IMR-90 (cell line): ENCODE data around the gene ILF2. TPM values are rescaled to one million over a fixed set of nuclear protein-coding genes. Genes with fewer than 3 reads are reported as not detected.
"Not testable (repeated sequence)": the region's sequence is repeated elsewhere in the genome, so short reads cannot be mapped to it uniquely, and the experiment has no call there.

Experiments
- ATAC-seq: fragments of 200-7000 bp; cut with Tn5 transposase; 2 replicates; pipeline ENCODE4 v1.9.1; 2020; ENCODE audit warnings: low read depth, mild to moderate bottlenecking, moderate library complexity
- BruUV-seq: library from RNA; stranded (reverse); fragments of 400-500 nt; replicated peaks from 2 replicates; lab custom pipeline; 2021; lab: Mats Ljungman, UMichigan
- CTCF ChIA-PET: fragments of 300-600 bp; formaldehyde crosslinking; extraction: SDS; loops from one replicate; lab custom pipeline; 2021; ENCODE audit warnings: antibody characterized with exemption; lab: Yijun Ruan, JAX
- POLR2A ChIA-PET: fragments of 300-600 bp; sonication (Branson Sonifier 250); formaldehyde crosslinking; loops from one replicate; lab custom pipeline; 2022; ENCODE audit warnings: antibody characterized with exemption; ENCODE audit not compliant: unreplicated experiment; lab: Charles Lee
- DNase-seq: peaks from one replicate; pipeline ENCODE4 v3.0.0; 2013
- H2AFZ ChIP-seq: replicated peaks from 2 replicates; pipeline ENCODE3; 2013; ENCODE audit warnings: low read length, mild to moderate bottlenecking; ENCODE audit not compliant: poor library complexity
- H2AK5ac ChIP-seq: 2 replicates; pipeline ENCODE4 v1.6.1; 2013; ENCODE audit warnings: low read depth, low read length, inconsistent platforms
- H2AK9ac ChIP-seq: replicated peaks from 2 replicates; pipeline ENCODE3; 2013; ENCODE audit warnings: mild to moderate bottlenecking, low read depth, low read length, moderate library complexity; ENCODE audit not compliant: poor library complexity
- H2BK120ac ChIP-seq: 2 replicates; pipeline ENCODE4 v1.6.1; 2013; ENCODE audit warnings: low read depth, low read length, inconsistent platforms
- H2BK15ac ChIP-seq: 3 replicates; pipeline ENCODE4 v1.6.1; 2013; ENCODE audit warnings: low read depth, low read length, inconsistent platforms
- H2BK20ac ChIP-seq: 2 replicates; pipeline ENCODE4 v1.6.1; 2013; ENCODE audit warnings: low read depth, mild to moderate bottlenecking, inconsistent platforms, low read length, moderate library complexity
- H2BK5ac ChIP-seq: 2 replicates; pipeline ENCODE4 v1.6.1; 2013; ENCODE audit warnings: mild to moderate bottlenecking, low read depth, low read length, inconsistent platforms; ENCODE audit not compliant: poor library complexity, severe bottlenecking
- H3K14ac ChIP-seq: replicated peaks from 2 replicates; pipeline ENCODE4 v1.6.1; 2013; ENCODE audit warnings: low read depth, low read length, inconsistent platforms
- H3K18ac ChIP-seq: 2 replicates; pipeline ENCODE4 v1.6.1; 2013; ENCODE audit warnings: low read depth, low read length, control low read depth
- H3K23ac ChIP-seq: 2 replicates; pipeline ENCODE4 v1.6.1; 2013; ENCODE audit warnings: low read depth, low read length, inconsistent platforms
- H3K27ac ChIP-seq: 2 replicates; pipeline ENCODE4 v1.5.1; 2013; ENCODE audit warnings: mild to moderate bottlenecking, control low read depth, low read length; ENCODE audit not compliant: insufficient read depth
- H3K27me3 ChIP-seq: 2 replicates; pipeline ENCODE4 v1.6.1; 2013; ENCODE audit warnings: low read length; ENCODE audit not compliant: control insufficient read depth, insufficient read depth
- H3K36me3 ChIP-seq: 2 replicates; pipeline ENCODE4 v1.6.1; 2013; ENCODE audit warnings: low read length, mixed read lengths; ENCODE audit not compliant: control insufficient read depth, insufficient read depth
- H3K4ac ChIP-seq: 2 replicates; pipeline ENCODE4 v1.6.1; 2013; ENCODE audit warnings: low read depth, low read length, inconsistent platforms
- H3K4me1 ChIP-seq: 2 replicates; pipeline ENCODE4 v1.6.1; 2013; ENCODE audit warnings: low read length, mixed read lengths; ENCODE audit not compliant: control insufficient read depth, insufficient read depth
- H3K4me2 ChIP-seq: 2 replicates; pipeline ENCODE4 v1.6.1; 2013; ENCODE audit warnings: low read depth, mild to moderate bottlenecking, control low read depth, low read length, moderate library complexity
- H3K4me3 ChIP-seq: 2 replicates; pipeline ENCODE4 v1.5.1; 2013; ENCODE audit warnings: low read depth, mild to moderate bottlenecking, control low read depth, low read length, moderate library complexity; ENCODE audit not compliant: insufficient read depth
- H3K56ac ChIP-seq: 2 replicates; pipeline ENCODE4 v1.6.1; 2013; ENCODE audit warnings: low read length, inconsistent platforms; ENCODE audit not compliant: insufficient read depth; ENCODE audit errors: extremely low read depth
- H3K79me1 ChIP-seq, 2 experiments: 2 replicates each; pipeline ENCODE4 v1.6.1; 2013; ENCODE audit warnings: low read length in 2 of 2, inconsistent platforms in 1 of 2, low read depth in 1 of 2
- H3K9ac ChIP-seq: 2 replicates; pipeline ENCODE4 v1.6.1; 2013; ENCODE audit warnings: low read depth, low read length, control low read depth
- H3K9me1 ChIP-seq: 2 replicates; pipeline ENCODE4 v1.6.1; 2013; ENCODE audit warnings: low read length, inconsistent platforms; ENCODE audit not compliant: insufficient read depth
- H3K9me3 ChIP-seq: 2 replicates; pipeline ENCODE4 v1.6.1; 2013; ENCODE audit warnings: low read length; ENCODE audit not compliant: control insufficient read depth, insufficient read depth
- H4K20me1 ChIP-seq: 2 replicates; pipeline ENCODE4 v1.6.1; 2013; ENCODE audit warnings: low read length, inconsistent platforms; ENCODE audit not compliant: insufficient read depth
- H4K5ac ChIP-seq: 2 replicates; pipeline ENCODE4 v1.6.1; 2013; ENCODE audit warnings: mild to moderate bottlenecking, low read depth, low read length, control low read depth
- H4K8ac ChIP-seq, 2 experiments: 2 replicates each; pipeline ENCODE4 v1.6.1; 2013; ENCODE audit warnings: low read depth in 2 of 2, low read length in 2 of 2, control low read depth in 1 of 2, inconsistent platforms in 1 of 2
- H4K91ac ChIP-seq: 2 replicates; pipeline ENCODE4 v1.6.1; 2013; ENCODE audit warnings: low read depth, low read length, inconsistent platforms; ENCODE audit not compliant: insufficient read depth
- WGBS, 2 experiments: methylation state at CpG; one replicate each; pipeline versions ENCODE4 v1.1.5 to v1.1.7; 2013; ENCODE audit warnings: missing lambda C conversion rate in 2 of 2; ENCODE audit not compliant: insufficient read length in 1 of 2; ENCODE audit errors: extremely low coverage in 2 of 2; 5-methylcytosine and 5-hydroxymethylcytosine counted together
- dilution Hi-C: fragments of 300-500 bp; cut with HindIII; formaldehyde crosslinking; loops from one replicate; pipeline ENCODE4 v1.14.3; 2018; ENCODE audit warnings: low sequenced_read_pairs; ENCODE audit not compliant: unreplicated experiment
- in situ Hi-C: fragments of 300-500 bp; cut with MboI; formaldehyde crosslinking; loops from 3 replicates; pipeline ENCODE4 v1.14.3; 2019; ENCODE audit warnings: low sequenced_read_pairs, inconsistent platforms, mixed read lengths
- intact Hi-C: fragments of 100-400 bp; cut with micrococcal nuclease; formaldehyde crosslinking; loops from 2 replicates; pipeline ENCODE4 v1.10.0; 2022
- polyA plus RNA-seq, 3 experiments: library from polyadenylated mRNA; depleted of rRNA; stranded (reverse); fragments of >200 nt; gene quantifications; 2 replicates each; pipeline ENCODE4 v1.2.3, GENCODE V29; 2012; ENCODE audit warnings: low replicate concordance in 1 of 3
- total RNA-seq: library from RNA; depleted of rRNA; stranded (reverse); fragments of >200 nt; gene quantifications from 2 replicates; pipeline ENCODE4 v1.2.3, GENCODE V29; 2012
- TF ChIP-seq, protein P1 (sequence below): conservative IDR thresholded peaks from 2 replicates; pipeline ENCODE4 v1.5.1; 2012; ENCODE audit warnings: mild to moderate bottlenecking, low read depth, low read length, improper control_type of control experiment

ILF2 gene
- total and polyA plus RNA-seq, 2 of the 4 experiments (the other 2 are of a cell fraction) = 273 to 504 TPM

GRCh38 chr1:153671628-153672353 is 998 bp upstream of the ILF2 start:
- H3K27ac ChIP-seq = peak overlapping the region; percentile 22; the same call in 1 of the 2 replicates
- H3K14ac ChIP-seq, H4K5ac ChIP-seq, BruUV-seq, H2BK20ac ChIP-seq, H3K23ac ChIP-seq, H3K9me1 ChIP-seq, dilution Hi-C loops, H4K91ac ChIP-seq, H2BK15ac ChIP-seq, H3K4me1 ChIP-seq, H3K18ac ChIP-seq, H2AK9ac ChIP-seq, H2AK5ac ChIP-seq, H3K9me3 ChIP-seq, H2BK120ac ChIP-seq, H3K27me3 ChIP-seq, DNase-seq, H3K56ac ChIP-seq: not testable (repeated sequence)
- peak overlapping the region; percentile 52 for H2BK5ac ChIP-seq
- H3K79me1 ChIP-seq = peaks cover 12 to 21% of the 10 kb centered on the region in 2 experiments; a peak in 1 of 4 replicates
- H3K4me2 ChIP-seq = peak overlapping the region; percentile 88
- peaks cover 11% of the 10 kb centered on the region; the same call in 1 of the 2 replicates for H4K20me1 ChIP-seq
- intact Hi-C loops = loop anchor here (1.0 to 5.0 kb wide), 5 partner anchors 78 to 736 kb away; partner anchors contain the start of gene IL6R
- in situ Hi-C loops = loop anchor here (10.0 kb wide), 1 partner anchor 303 kb away; the partner anchor contains the start of gene JTB
- TF ChIP-seq, protein P1, sequence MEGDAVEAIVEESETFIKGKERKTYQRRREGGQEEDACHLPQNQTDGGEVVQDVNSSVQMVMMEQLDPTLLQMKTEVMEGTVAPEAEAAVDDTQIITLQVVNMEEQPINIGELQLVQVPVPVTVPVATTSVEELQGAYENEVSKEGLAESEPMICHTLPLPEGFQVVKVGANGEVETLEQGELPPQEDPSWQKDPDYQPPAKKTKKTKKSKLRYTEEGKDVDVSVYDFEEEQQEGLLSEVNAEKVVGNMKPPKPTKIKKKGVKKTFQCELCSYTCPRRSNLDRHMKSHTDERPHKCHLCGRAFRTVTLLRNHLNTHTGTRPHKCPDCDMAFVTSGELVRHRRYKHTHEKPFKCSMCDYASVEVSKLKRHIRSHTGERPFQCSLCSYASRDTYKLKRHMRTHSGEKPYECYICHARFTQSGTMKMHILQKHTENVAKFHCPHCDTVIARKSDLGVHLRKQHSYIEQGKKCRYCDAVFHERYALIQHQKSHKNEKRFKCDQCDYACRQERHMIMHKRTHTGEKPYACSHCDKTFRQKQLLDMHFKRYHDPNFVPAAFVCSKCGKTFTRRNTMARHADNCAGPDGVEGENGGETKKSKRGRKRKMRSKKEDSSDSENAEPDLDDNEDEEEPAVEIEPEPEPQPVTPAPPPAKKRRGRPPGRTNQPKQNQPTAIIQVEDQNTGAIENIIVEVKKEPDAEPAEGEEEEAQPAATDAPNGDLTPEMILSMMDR = 0 out of 2 replicates have a peak, but pooled peaks have one; percentile 2
- WGBS, 2 experiments = 80% methylated on average over 1 of the region's 28 CpGs; no CpG with 5 or more reads in 1 of the 2 experiments
- peak overlapping the region; percentile 73 for H2AFZ ChIP-seq
- 0 out of 2 replicates have a peak overlapping the region, but pooled peaks have one; percentile 3 for H3K4ac ChIP-seq
- peaks cover 17% of the 10 kb centered on the region for H3K36me3 ChIP-seq
- ChIA-PET POLR2A (interaction anchor here (0.6 kb wide), 1 partner anchor 8 kb away, joined by 14 read pairs; no protein-coding TSS in a partner anchor), CTCF (interaction anchor here (0.6 kb wide), 1 partner anchor 101 kb away, joined by 4 read pairs; no protein-coding TSS in a partner anchor)
- peak overlapping the region; percentile 13; the same call in 1 of the 2 replicates for H3K9ac ChIP-seq
- H4K8ac ChIP-seq = peak overlapping the region in 1 of 2 experiments; percentile 20; a peak in 1 of 4 replicates
- peak overlapping the region; percentile 62 for H3K4me3 ChIP-seq
- ATAC-seq = peak; percentile 45
